B cell (primary cell): ENCODE results near the gene SCGN.

Experiments used
- CTCF ChIP-seq: fragments of 200-600 bp; IDR thresholded peaks from one replicate; pipeline ENCODE4 v1.8.0; 2022; ENCODE audit warnings: antibody characterized with exemption, mild to moderate bottlenecking
- EZH2 ChIP-seq: IDR thresholded peaks from 2 replicates; pipeline ENCODE4 v1.6.1; 2012; ENCODE audit warnings: borderline replicate concordance, low read depth, mild to moderate bottlenecking, moderate library complexity, low read length; ENCODE audit not compliant: insufficient read depth, poor library complexity, severe bottlenecking

GRCh38 chr6:25620391-25620790 is 31.6 kb upstream of the SCGN start:
- TF ChIP-seq CTCF (no peak), EZH2 (no peak)
